ENCODE data around the gene ENDOU.

DNA sequence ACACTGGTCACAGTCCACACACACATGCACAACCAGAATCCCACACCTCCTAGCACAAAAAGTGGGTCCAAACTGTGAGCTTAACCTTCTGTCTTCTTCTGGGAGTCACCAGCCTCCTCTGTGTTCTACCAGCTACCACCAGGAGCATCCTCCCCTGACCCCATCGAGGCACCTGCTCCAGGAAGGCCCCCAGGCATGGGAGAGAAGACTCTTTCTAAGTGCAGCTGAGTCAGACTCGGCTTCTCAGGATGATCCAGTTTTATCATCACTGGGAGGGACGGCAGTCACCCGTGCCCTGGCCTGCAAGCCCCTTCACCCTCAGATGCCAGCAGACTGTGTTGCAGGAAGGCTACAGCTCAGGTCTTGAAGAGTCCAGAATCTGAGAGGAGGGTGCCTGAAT is 7.9 kb upstream of the ENDOU start:
- TF ChIP-seq TOX (CRISPR knock-in tag; IDR thresholded peaks at IDR 0.05; ENCODE audit: borderline replicate concordance) (no peak), PATZ1 (CRISPR knock-in tag; IDR thresholded peaks at IDR 0.05; ENCODE audit: borderline replicate concordance) (no peak), ZFP3 (CRISPR knock-in tag; IDR thresholded peaks at IDR 0.05) (no peak), RARB (CRISPR knock-in tag; IDR thresholded peaks at IDR 0.05) (no peak), PPARA (CRISPR knock-in tag; IDR thresholded peaks at IDR 0.05; ENCODE audit: borderline replicate concordance) (no peak), ARNTL (CRISPR knock-in tag; IDR thresholded peaks at IDR 0.05; ENCODE audit: borderline replicate concordance, low read depth) (no peak), ZFP30 (CRISPR knock-in tag; IDR thresholded peaks at IDR 0.05) (no peak), SNAI2 (CRISPR knock-in tag; IDR thresholded peaks at IDR 0.05) (no peak), OSR1 (CRISPR knock-in tag; IDR thresholded peaks at IDR 0.05) (no peak), BACH2 (CRISPR knock-in tag; IDR thresholded peaks at IDR 0.05; ENCODE audit: borderline replicate concordance) (no peak), ZNF8 (CRISPR knock-in tag; IDR thresholded peaks at IDR 0.05) (no peak), GLIS3 (CRISPR knock-in tag; IDR thresholded peaks at IDR 0.05) (no peak)
- TF ChIP-seq, protein P1, sequence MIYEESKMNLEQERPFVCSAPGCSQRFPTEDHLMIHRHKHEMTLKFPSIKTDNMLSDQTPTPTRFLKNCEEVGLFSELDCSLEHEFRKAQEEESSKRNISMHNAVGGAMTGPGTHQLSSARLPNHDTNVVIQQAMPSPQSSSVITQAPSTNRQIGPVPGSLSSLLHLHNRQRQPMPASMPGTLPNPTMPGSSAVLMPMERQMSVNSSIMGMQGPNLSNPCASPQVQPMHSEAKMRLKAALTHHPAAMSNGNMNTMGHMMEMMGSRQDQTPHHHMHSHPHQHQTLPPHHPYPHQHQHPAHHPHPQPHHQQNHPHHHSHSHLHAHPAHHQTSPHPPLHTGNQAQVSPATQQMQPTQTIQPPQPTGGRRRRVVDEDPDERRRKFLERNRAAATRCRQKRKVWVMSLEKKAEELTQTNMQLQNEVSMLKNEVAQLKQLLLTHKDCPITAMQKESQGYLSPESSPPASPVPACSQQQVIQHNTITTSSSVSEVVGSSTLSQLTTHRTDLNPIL (CRISPR knock-in tag; IDR thresholded peaks at IDR 0.05; ENCODE audit: low read depth), result no peak
- TF ChIP-seq, protein P2, sequence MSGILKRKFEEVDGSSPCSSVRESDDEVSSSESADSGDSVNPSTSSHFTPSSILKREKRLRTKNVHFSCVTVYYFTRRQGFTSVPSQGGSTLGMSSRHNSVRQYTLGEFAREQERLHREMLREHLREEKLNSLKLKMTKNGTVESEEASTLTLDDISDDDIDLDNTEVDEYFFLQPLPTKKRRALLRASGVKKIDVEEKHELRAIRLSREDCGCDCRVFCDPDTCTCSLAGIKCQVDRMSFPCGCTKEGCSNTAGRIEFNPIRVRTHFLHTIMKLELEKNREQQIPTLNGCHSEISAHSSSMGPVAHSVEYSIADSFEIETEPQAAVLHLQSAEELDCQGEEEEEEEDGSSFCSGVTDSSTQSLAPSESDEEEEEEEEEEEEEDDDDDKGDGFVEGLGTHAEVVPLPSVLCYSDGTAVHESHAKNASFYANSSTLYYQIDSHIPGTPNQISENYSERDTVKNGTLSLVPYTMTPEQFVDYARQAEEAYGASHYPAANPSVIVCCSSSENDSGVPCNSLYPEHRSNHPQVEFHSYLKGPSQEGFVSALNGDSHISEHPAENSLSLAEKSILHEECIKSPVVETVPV (CRISPR knock-in tag; IDR thresholded peaks at IDR 0.05), result no peak

Measured in SK-N-SH treated with all-trans-retinoic acid at 6 μM for 48 hours (cell line).